Ovary (tissue), 9 donors: Measurements from ENCODE around the gene SLC30A5. TPM values are rescaled to one million over a fixed set of nuclear protein-coding genes. Genes with fewer than 3 reads are reported as not detected.

Experiments
- DNase-seq, 5 donors: peaks; one replicate each; pipeline ENCODE4 v3.0.0-alpha.2; 2019 to 2020
- H3K27ac ChIP-seq, 2 donors: fragments of 200-600 bp; one replicate each; pipeline versions ENCODE4 v1.5.1 to v1.8.0; 2019 to 2022
- H3K27me3 ChIP-seq: fragments of 200-600 bp; one replicate; pipeline ENCODE4 v1.8.0; 2022
- H3K36me3 ChIP-seq: fragments of 200-600 bp; sonication (generic); one replicate; pipeline ENCODE4 v1.5.1; 2019
- H3K4me1 ChIP-seq: one replicate; pipeline ENCODE4 v1.8.1; 2013; ENCODE audit warnings: mild to moderate bottlenecking, moderate library complexity; ENCODE audit not compliant: insufficient read depth
- H3K4me3 ChIP-seq: fragments of 200-600 bp; sonication (generic); one replicate; pipeline ENCODE4 v1.5.1; 2017
- H3K9me3 ChIP-seq, 2 donors: fragments of 200-600 bp in 1 of 2; sonication (generic) in 1 of 2; one replicate each; pipeline versions ENCODE4 v1.5.1 to v1.8.1; 2013 to 2019; ENCODE audit warnings: mild to moderate bottlenecking in 1 of 2, moderate library complexity in 1 of 2
- EP300 ChIP-seq: sonication (generic); formaldehyde crosslinking; IDR thresholded peaks from one replicate; pipeline ENCODE4 v1.6.1; 2017; ENCODE audit warnings: antibody characterized with exemption
- POLR2A ChIP-seq: fragments of 450-650 bp; IDR thresholded peaks from one replicate; pipeline ENCODE4 v1.6.1; 2017; ENCODE audit warnings: antibody characterized with exemption, mild to moderate bottlenecking, moderate library complexity
- WGBS, 3 donors: extraction: QIAGEN DNeasy Blood & Tissue Kit in 1 of 3; methylation state at CpG; one replicate each; pipeline versions ENCODE4 v1.1.5 to v1.1.7; 2013 to 2017; 5-methylcytosine and 5-hydroxymethylcytosine counted together
- intact Hi-C, 4 donors: fragments of 100-400 bp; cut with DNase I; formaldehyde crosslinking; loops; one replicate each; pipeline versions ENCODE4 v1.11.0 to v1.15.1; 2022 to 2023
- polyA plus RNA-seq, 2 donors: library from polyadenylated mRNA; stranded (reverse); fragments of 200-250 nt in 1 of 2; fragments of 350-450 nt in 1 of 2; fragmentation: Illumina TruSeq in 1 of 2; extraction: RNeasy Lipid Tissue Mini Kit (QIAGEN cat#74804) in 1 of 2; gene quantifications; one replicate each; pipeline ENCODE4 v1.2.3, GENCODE V29; 2013 to 2014
- total RNA-seq, 7 donors: library from RNA; depleted of rRNA in 2 of 7; stranded (reverse); fragments of >200 nt in 2 of 7; fragmentation: NEBNext Ultra II Directional in 3 of 7; extraction: Animal tissue kit (Norgen Biotek cat#: 25700) in 3 of 7; gene quantifications; one replicate each; pipeline versions ENCODE4 v1.1.0 to v1.2.4, GENCODE V29; 2016 to 2023
- TF ChIP-seq, protein P1 (sequence below), 3 donors: fragments of 450-650 bp in 2 of 3; fragments of 200-600 bp in 1 of 3; IDR thresholded peaks; one replicate each; pipeline versions ENCODE4 v1.5.1 to v1.8.0; 2016 to 2022; ENCODE audit warnings: antibody characterized with exemption in 3 of 3, mild to moderate bottlenecking in 1 of 3
- donor health status: DM: no; HTN: no; CAD: no; lungs with moderate emphysema.
- donor health status: DM: no; HTN: no; CAD: no.
- donor health status: Bipolar disorder and iron deficiency.
- donor health status: DM: yes; HTN: yes; CAD: no.
- donor health status: DM: no; HTN: no; CAD: no.
- donor health status: DM: yes; HTN: yes; CAD: no.

The SLC30A5 gene
- total and polyA plus RNA-seq, 9 donors = 25.6 to 61.5 (median 46.2) TPM

DNA sequence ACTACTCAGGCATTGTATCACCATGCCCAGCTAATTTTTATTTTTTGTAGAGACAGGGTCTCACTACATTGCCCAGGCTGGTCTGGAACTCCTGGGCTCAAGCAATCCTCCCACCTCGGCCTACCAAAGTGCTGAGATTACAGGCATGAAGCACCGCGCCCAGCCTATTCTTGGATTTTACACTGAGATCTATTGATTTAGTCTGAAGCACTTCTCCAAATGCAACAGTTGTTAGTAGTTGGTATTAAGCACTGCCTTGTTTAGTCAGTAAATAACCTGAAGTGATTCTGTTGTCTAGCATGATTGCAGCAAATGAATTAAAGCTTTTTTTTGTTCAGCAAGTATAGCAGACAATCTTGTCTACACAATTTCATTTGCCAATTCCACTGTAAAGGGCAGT, 64.2 kb downstream of the SLC30A5 start:
- intact Hi-C loops = no loop called here
- no peaks in the 10 kb centered on the region for H3K36me3 ChIP-seq
- H3K4me3 ChIP-seq = no peak overlapping the region
- no peak overlapping the region for H3K27ac ChIP-seq
- TF ChIP-seq EP300 = no peak
- WGBS, 3 donors = 92 to 95% (median 93%) methylated on average over 3 of the region's 3 CpGs
- H3K27me3 ChIP-seq = no peaks in the 10 kb centered on the region
- no peaks in the 10 kb centered on the region for H3K4me1 ChIP-seq
- DNase-seq = no peak
- no peaks in the 10 kb centered on the region for H3K9me3 ChIP-seq

DNA sequence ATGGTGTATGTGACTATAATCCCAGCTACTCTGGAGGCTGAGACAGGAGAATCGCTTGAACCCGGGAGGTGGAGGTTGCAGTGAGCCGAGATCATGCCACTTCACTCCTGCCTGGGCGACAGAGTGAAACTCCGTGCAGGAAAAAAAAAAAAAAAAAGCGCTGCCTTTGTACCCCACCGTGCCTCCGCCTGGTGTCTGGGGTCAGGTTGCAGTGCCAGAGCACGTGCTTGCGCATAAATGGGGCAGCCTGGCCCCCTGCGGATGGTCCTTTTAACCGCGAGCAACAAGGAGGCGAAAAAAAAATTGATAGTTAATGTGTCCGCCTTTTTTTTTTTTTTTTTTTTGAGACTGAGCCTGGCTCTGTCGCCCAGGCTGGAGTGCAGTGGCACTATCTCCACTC, 66.8 kb downstream of the SLC30A5 start:
- WGBS, 3 donors = 90 to 92% (median 91%) methylated on average over 16 of the region's 16 CpGs
- intact Hi-C loops = loop anchor here in 1 of 4 donors (10.0 kb wide), 1 partner anchor 174 kb away; the partner anchor contains the start of gene CCDC125

DNA sequence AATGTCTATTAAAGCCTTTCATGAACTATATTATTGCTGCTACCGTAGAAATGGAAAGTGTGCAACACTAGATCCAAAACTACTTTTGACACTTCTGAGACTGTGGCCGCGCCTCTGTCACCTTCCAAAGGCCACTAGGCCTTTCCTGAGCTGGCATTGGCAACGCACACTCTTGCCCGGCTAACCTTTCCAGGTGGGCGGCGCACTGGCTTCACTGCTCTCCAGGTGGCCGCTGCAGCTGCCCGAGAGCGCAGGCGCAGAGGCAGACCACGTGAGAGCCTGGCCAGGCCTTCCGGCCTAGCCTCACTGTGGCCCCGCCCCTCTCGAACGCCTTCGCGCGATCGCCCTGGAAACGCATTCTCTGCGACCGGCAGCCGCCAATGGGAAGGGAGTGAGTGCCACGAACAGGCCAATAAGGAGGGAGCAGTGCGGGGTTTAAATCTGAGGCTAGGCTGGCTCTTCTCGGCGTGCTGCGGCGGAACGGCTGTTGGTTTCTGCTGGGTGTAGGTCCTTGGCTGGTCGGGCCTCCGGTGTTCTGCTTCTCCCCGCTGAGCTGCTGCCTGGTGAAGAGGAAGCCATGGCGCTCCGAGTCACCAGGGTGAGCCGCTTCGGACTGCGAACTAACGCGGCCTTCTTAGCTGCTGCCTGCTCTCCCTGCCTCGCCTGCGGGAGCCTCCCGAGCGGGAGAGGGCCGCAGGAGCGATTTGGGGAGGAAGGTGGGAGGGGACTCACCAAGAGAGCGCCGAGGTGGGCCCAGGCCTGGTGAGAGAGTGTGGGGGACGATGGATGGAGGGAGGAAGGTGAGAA, 73.1 kb downstream of the SLC30A5 start, which contains the start of gene CCNB1:
Gene CCNB1, plus strand, starts transcription at position 465 of the 807 bp plus-strand sequence. Its CDS starts 113 bp downstream, at position 578.
- no peaks in the 10 kb centered on the region for H3K27me3 ChIP-seq
- TF ChIP-seq POLR2A (no peak), EP300 (no peak)
- TF ChIP-seq, protein P1, sequence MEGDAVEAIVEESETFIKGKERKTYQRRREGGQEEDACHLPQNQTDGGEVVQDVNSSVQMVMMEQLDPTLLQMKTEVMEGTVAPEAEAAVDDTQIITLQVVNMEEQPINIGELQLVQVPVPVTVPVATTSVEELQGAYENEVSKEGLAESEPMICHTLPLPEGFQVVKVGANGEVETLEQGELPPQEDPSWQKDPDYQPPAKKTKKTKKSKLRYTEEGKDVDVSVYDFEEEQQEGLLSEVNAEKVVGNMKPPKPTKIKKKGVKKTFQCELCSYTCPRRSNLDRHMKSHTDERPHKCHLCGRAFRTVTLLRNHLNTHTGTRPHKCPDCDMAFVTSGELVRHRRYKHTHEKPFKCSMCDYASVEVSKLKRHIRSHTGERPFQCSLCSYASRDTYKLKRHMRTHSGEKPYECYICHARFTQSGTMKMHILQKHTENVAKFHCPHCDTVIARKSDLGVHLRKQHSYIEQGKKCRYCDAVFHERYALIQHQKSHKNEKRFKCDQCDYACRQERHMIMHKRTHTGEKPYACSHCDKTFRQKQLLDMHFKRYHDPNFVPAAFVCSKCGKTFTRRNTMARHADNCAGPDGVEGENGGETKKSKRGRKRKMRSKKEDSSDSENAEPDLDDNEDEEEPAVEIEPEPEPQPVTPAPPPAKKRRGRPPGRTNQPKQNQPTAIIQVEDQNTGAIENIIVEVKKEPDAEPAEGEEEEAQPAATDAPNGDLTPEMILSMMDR (IDR thresholded peaks at IDR 0.05) = no peak
- H3K36me3 ChIP-seq = no peaks in the 10 kb centered on the region
- intact Hi-C loops = loop anchor here in 1 of 4 donors (10.0 kb wide), 1 partner anchor 168 kb away; the partner anchor contains the start of gene CCDC125
- H3K4me1 ChIP-seq = peaks cover 1% of the 10 kb centered on the region
- 1% methylated on average over 49 to 50 of the region's 50 CpGs for WGBS, 3 donors
- peak; percentile 96 to 98 (median 97) for DNase-seq
- H3K9me3 ChIP-seq = no peaks in the 10 kb centered on the region
- peak within 1 kb of the TSS in 1 of 2 donors; percentile 14 for H3K27ac ChIP-seq
- H3K4me3 ChIP-seq = peak within 1 kb of the TSS; percentile 65

More for the DNA sequence above, 66.8 kb downstream of the SLC30A5 start:
- no peak for DNase-seq
- Histone ChIP-seq H3K36me3 (no peaks in the 10 kb centered on the region), H3K27ac (no peak overlapping the region), H3K4me3 (no peak overlapping the region), H3K27me3 (no peaks in the 10 kb centered on the region), H3K4me1 (no peaks in the 10 kb centered on the region), H3K9me3 (no peaks in the 10 kb centered on the region)
- TF ChIP-seq, protein P1 (IDR thresholded peaks at IDR 0.05) = no peak

DNA sequence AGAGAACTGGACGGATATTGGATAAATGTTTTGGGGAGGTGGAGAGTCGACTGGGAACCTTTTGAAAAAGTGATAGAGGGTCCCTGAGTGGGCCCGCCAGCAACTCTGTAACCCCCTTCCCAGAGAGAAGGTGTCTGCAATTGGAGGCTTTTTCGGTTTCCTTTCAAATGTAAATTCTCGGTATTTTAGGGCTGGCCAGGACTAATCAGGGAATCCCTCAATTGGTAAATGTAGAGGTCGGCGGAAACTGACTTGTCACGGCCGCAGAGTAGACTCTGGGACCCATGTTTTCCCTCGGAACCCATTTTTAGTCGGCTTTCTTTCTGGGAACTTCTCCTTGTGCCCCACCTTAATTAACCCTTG, 73.7 kb downstream of the SLC30A5 start:
- H3K36me3 ChIP-seq = no peaks in the 10 kb centered on the region
- intact Hi-C loops = loop anchor here in 1 of 4 donors (10.0 kb wide), 1 partner anchor 167 kb away; the partner anchor contains the start of gene CCDC125
- H3K27ac ChIP-seq = no peak overlapping the region
- TF ChIP-seq EP300 = no peak
- TF ChIP-seq, protein P1 (IDR thresholded peaks at IDR 0.05) = no peak
- no peak for TF ChIP-seq POLR2A
- WGBS, 3 donors = 0 to 1% (median 0%) methylated on average over 11 of the region's 11 CpGs
- no peaks in the 10 kb centered on the region for H3K9me3 ChIP-seq
- H3K4me1 ChIP-seq = peaks cover 1% of the 10 kb centered on the region
- peak overlapping the region; percentile 65 for H3K4me3 ChIP-seq
- no peaks in the 10 kb centered on the region for H3K27me3 ChIP-seq
- DNase-seq = no peak

DNA sequence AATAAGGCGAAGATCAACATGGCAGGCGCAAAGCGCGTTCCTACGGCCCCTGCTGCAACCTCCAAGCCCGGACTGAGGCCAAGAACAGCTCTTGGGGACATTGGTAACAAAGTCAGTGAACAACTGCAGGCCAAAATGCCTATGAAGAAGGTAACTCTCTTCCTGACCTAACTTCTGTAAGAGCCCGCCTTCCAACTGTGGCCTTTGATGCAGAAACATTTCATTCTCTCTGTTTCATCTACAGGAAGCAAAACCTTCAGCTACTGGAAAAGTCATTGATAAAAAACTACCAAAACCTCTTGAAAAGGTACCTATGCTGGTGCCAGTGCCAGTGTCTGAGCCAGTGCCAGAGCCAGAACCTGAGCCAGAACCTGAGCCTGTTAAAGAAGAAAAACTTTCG, 74.1 kb downstream of the SLC30A5 start:
- intact Hi-C loops = loop anchor here in 1 of 4 donors (10.0 kb wide), 1 partner anchor 167 kb away; the partner anchor contains the start of gene CCDC125

More for the DNA sequence above, 74.1 kb downstream of the SLC30A5 start:
- Histone ChIP-seq H3K27me3 (no peaks in the 10 kb centered on the region), H3K4me1 (peaks cover 1% of the 10 kb centered on the region), H3K27ac (no peak overlapping the region), H3K9me3 (no peaks in the 10 kb centered on the region), H3K36me3 (no peaks in the 10 kb centered on the region), H3K4me3 (no peak overlapping the region)
- TF ChIP-seq EP300 (no peak), POLR2A (no peak)
- TF ChIP-seq, protein P1 (IDR thresholded peaks at IDR 0.05) = no peak
- DNase-seq = no peak
- 32 to 41% (median 35%) methylated on average over 8 of the region's 8 CpGs for WGBS, 3 donors
